SKM-1 treated with dmso at 0.1 percent for 144 hours (cell line): ENCODE results near the gene PNMA3.
"Not testable (repeated sequence)": the region's sequence is repeated elsewhere in the genome, so short reads cannot be mapped to it uniquely, and the experiment has no call there.

Experiments used
- DNase-seq: peaks from one replicate; lab custom pipeline; 2025; ENCODE audit not compliant: unreplicated experiment; lab: John Stamatoyannopoulos, UW

PNMA3 gene, protein sequence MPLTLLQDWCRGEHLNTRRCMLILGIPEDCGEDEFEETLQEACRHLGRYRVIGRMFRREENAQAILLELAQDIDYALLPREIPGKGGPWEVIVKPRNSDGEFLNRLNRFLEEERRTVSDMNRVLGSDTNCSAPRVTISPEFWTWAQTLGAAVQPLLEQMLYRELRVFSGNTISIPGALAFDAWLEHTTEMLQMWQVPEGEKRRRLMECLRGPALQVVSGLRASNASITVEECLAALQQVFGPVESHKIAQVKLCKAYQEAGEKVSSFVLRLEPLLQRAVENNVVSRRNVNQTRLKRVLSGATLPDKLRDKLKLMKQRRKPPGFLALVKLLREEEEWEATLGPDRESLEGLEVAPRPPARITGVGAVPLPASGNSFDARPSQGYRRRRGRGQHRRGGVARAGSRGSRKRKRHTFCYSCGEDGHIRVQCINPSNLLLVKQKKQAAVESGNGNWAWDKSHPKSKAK

GRCh38 chrX:153055871-153056749 lies at the start of gene PNMA3:
Gene PNMA3, plus strand, starts transcription at chrX:153056470. Its CDS starts 586 bp downstream, at chrX:153057056.
- DNase-seq: peak; percentile 1

DNA sequence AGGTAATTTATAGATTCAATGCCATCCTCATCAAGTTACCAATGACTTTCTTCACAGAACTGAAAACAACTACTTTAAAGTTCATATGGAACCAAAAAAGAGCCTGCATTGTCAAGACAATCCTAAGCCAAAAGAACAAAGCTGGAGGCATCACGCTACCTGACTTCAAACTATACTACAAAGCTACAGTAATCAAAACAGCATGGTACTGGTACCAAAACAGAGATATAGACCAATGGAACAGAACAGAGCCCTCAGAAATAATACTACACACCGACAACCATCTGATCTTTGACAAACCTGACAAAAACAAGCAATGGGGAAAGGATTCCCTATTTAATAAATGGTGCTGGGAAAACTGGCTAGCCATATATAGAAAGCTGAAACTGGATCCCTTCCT lies 39.1 kb upstream of the PNMA3 start:
- not testable (repeated sequence) for DNase-seq

DNA sequence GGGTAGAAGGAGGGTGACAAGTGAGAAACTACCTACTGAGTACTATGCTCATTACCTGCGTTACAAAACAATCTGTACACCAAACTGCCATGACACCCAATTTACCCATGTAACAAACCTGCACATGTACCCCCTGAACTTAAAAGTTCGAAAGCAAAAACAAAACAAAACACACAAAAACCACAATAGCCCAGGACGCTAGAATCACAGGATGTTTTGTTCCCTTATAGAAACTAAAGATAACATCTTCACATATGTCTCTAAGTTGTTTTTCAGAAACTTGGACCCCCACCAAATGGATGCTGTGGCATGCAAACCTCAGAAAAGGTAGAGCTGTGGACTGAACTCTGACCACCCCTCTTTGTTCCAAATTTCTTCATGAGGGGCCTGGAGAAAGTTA lies 37.1 kb upstream of the PNMA3 start:
- no peak for DNase-seq

GRCh38 chrX:153026501-153026900 lies 29.8 kb upstream of the PNMA3 start:
- not testable (repeated sequence) for DNase-seq

DNA sequence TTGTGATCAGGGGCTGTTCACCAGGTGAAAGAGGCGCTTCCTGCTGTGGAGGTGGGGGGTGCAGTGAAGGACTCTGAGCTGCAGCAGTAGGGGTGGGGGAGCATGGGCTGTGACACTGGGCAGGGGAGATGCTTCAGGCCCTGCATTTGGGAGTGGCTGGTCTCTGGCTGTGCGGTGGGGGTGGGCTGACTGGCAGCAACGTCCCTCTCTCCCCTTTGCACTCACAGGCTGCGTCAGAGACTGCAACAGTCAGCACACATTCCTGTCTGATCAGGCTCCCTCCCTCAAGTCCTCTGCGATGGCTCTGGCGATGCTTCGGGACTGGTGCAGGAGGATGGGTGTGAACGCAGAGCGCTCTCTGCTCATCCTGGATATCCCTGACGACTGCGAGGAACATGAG lies 27.8 kb upstream of the PNMA3 start:
- DNase-seq: not testable (repeated sequence)

DNA sequence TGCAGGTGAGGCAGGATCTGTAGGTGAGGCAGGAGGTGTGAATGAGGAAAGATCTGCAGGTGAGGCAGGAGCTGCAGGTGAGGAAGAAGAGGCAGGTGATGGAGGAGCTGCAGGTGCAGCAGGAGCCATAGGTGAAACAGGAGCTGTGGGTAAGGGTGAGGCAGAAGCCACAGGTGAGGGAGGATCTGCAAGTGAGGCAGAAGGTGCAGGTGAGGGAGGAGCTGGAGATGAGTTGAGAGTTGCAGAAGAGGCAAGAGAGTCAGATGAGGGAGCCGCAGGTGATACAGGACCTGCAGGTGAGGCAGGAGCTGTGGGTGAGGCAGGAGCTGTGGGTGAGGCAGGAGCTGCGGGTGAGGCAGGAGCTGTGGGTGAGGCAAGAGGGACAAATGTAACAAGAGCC lies 27.1 kb upstream of the PNMA3 start:
- DNase-seq: no peak

DNA sequence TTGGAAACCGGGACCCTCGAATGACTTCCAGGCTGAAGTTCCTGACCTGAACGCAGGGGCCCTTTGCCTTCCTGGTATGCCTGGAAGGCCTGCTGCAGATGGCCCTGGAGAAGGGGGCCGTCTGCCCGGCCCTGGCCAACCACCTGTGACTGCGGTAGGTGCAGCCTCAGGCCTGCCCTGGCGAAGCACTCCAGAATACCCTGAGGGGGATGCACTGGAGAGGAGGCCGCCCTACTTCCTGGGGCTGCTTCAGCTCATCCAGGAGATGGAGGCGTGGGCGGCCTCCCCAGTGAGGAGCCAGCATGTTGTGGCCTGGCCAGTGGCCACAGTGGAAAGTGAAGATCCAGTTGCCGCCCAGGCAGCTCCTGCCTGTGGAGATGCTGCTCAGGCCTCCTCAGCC lies 26.4 kb upstream of the PNMA3 start:
- no peak for DNase-seq

DNA sequence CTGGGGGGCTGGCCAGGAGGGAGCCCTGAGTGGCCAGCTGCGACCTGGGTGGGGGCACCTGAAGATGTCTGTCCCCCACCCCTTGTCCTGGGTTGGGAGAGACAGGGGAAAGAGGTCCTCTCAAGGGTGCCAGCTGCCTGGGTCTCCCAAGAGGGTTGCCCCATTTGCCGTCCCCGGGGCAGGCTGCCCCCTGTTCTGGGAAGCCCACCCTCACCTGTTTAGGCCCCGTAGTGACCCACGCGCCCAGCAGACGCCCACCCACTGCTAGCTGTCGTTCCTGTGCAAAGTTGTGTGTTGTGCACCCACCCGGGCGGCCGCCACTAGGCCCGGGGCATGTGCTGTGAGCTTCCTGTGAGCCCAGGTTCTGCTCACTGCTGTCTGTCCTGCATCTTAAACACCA lies 25.5 kb upstream of the PNMA3 start:
- DNase-seq: no peak

- DNase-seq: peak; percentile 19
These were observed 23.7 kb upstream of the PNMA3 start for GRCh38 chrX:153032397-153033118.

GRCh38 chrX:153049093-153049492 lies 7.2 kb upstream of the PNMA3 start:
- DNase-seq: no peak

- no peak for DNase-seq
These were observed 3.7 kb upstream of the PNMA3 start for GRCh38 chrX:153052534-153052933.

DNA sequence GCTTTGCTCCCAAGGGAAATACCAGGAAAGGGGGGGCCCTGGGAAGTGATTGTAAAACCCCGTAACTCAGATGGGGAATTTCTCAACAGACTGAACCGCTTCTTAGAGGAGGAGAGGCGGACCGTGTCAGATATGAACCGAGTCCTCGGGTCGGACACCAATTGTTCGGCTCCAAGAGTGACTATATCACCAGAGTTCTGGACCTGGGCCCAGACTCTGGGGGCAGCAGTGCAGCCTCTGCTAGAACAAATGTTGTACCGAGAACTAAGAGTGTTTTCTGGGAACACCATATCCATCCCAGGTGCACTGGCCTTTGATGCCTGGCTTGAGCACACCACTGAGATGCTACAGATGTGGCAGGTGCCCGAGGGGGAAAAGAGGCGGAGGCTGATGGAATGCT lies 1.0 kb downstream of the PNMA3 start:
- no peak for DNase-seq

DNA sequence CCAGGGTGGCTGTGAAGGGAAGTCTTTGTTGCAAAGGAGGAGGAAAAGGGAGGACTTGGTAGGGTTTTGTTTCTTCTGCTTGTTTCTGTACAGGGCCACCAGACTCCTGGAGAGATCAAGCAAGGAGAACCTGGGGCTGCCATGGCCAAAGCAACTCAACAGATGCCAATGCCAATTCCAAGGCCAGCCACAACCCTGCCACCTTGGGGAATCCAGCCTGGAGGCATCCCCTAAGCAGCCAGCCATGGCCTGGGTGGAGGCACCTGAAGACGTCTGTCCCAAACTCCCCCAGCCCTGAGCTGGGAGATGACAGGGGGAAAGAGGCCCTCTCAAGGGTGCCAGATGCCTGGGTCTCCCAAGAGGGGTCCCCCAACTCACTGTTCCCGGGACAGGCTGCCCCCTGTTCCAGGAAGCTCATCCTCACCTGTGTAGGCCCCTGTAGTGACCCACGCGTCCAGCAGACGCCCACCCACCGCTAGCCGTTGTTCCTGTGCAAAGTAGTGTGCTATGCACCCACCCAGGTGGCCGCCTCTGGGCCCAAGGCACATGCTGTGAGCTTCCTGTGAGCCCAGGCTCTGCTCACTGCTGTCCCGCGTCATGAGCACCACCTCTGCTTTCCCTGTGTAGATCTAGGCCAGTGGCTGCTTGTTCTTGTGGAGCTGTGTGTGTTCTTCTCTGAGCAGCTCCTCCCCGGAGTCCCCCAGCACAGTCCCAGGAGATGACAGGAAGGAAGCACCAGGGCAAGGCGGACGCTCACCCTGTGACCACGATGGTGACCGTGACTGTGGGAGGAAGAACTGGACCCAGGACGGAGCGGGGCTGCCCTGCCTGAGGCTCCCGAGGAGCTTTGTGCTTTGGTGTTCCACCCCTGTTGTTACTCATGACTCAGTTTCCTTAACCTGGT lies 3.2 kb downstream of the PNMA3 start:
- no peak for DNase-seq

DNA sequence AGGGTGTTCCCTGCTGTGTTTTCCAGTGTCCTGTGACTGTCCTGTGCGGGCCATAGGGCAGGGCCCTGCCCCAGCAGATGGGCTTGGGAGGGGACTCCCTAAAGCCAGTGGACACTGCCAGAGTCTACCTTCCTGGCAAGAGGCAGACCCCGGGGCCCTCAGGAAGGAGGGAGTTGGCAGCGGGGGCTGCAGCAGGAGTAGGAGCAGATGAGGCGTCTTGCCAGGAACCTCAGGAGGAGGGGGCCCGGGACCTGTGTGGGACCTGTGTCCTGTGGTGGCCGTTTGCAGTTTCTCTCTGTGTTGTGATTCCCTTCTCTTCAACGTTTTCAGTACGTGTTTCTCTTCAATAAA lies 3.8 kb downstream of the PNMA3 start:
- no peak for DNase-seq

GRCh38 chrX:153061732-153062131 lies 5.5 kb downstream of the PNMA3 start:
- no peak for DNase-seq

- DNase-seq: no peak
These were observed 7.0 kb downstream of the PNMA3 start for GRCh38 chrX:153063315-153063714.

DNA sequence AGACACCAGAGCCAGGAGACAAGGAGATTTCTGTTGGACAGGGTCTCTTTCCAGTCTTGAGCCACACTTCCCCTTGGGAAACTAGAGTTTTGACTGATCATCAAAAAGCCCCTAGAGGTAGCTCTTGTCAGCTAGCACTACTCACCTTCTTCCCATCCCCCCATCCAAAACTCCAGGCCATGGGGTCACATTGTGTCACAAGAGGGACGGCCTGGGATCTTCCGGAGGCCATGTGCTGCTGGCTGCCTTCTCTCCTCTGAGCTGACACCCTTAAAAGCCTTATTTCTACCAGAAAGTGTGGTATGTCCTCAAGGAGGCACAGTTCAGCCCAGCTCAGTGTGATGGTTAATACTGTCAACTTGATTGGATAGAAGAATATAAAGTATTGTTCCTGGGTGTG lies 7.8 kb downstream of the PNMA3 start:
- no peak for DNase-seq

DNA sequence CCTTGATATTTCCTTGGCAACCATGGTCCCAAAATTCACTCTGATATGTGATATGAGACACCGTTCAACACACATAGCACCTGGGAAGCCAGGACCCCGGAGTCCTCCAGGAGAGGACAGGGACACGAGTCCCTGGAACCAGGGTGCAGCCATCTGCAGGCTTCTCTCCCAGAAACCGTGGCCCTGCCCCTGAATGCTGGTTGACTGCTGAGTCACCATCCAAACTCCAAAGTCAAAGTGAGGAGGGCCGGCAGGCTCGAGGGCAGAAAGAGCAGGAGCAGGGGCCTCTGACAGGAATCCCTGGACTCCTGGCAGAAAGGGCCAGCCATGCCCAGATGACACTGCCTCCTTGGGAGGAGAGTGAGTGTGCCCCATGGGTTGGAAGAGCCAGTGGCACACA lies 9.1 kb downstream of the PNMA3 start:
- no peak for DNase-seq

- DNase-seq: not testable (repeated sequence)
These were observed 10.1 kb downstream of the PNMA3 start for GRCh38 chrX:153066402-153066801.

DNA sequence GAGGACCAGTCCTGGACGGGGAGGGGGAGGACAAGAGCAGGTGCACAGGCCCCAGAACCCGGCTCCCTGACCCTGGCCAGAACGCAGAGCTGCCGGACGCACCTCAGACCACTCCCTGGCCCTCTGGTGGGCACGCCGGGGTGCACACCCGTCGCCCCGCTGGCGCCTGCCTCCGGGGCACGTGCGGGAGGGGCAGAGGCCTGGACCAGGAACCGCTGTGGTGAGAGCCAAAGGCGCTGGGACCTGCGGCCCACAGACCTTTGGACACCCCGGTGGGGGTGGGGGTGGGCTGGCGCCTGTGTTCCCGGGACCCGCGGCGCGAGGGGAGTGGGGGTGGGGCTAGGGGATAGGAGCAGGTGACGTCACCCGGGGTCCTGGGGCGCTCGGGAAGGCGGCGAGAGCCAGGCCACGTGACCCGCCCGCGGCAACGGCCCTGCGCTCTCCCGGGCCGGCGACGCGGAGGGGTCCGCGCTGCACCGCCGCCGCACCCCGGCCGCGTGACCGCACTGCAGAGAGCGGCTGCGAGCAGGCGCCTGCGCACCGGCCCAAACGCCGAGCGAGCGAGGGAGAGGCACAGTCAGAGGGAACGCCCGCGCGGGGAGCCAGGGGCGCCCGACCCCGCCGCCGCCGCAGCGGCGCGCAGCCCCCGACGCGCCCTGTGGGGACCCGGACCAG lies 15.8 kb downstream of the PNMA3 start, which contains the start of gene PNMA6A:
TSS of gene PNMA6A (plus strand) at position 546 of the 675 bp plus-strand sequence. CDS start 609 bp downstream, outside the sequence.
- not testable (repeated sequence) for DNase-seq
